NCI-H1105 (cell line): ENCODE data around the gene RSRP1.
"Not testable (repeated sequence)": the region's sequence is repeated elsewhere in the genome, so short reads cannot be mapped to it uniquely, and the experiment has no call there.

Experiments
- DNase-seq: peaks from one replicate; lab custom pipeline; 2025; lab: John Stamatoyannopoulos, UW

RSRP1 gene

DNA sequence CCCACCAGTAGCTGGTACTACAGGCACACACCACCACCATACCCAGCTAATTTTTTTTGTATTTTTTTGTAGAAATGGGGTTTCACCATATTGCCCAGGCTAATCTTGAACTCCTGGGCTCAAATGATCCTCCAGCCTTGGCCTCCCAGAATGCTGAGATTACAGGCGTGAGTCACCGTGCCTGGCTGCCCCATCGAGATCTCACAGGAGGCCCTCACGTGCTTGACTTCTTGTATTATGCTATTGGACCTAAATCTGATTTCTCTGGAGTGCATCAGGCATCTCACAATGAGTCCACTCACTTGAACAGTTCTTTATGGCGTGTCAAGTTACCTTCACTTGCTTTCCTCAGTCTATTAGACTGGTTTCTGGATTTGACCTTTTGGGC, 9.3 kb upstream of the RSRP1 start:
- DNase-seq: no peak

DNA sequence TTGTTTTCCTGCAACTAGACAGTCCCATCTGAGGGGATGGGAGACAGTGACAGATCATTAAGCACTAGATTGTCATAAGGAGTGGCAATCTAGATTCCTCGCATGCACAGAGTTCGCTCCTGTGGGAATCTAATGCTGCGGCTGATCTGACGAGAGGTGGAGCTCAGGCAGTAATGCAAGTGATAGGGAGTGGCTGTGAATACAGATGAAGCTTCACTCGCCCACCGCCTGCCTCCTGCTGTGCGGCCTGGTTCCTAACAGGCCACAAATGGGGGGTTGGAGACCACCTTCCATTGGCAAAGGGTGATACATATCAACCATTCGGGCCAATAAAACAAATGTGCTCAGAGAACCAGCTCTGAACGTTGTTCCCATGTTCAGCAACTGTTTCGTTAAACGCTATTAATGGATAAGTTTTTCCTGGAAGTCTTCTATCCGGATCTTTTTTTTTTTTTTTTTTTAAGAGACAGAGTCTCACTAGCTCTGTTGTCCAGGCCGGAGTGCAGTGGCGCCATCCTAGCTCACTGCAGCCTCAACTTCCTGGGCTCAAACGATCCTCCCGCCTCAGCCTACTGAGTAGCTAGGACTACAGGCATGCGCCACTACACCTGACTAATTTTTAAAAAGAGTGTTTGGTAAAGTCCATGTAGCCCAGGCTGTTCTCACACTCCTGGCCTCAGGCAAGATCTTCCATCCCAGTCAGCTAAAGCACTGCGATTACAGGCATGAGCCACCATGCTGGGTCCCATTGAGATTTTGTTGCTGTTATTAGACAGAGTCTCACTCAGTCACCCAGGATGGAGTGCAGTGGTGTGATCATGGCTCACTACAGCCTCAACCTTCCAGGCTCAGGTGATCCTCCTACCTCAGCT, 8.7 kb upstream of the RSRP1 start:
- DNase-seq: no peak

DNA sequence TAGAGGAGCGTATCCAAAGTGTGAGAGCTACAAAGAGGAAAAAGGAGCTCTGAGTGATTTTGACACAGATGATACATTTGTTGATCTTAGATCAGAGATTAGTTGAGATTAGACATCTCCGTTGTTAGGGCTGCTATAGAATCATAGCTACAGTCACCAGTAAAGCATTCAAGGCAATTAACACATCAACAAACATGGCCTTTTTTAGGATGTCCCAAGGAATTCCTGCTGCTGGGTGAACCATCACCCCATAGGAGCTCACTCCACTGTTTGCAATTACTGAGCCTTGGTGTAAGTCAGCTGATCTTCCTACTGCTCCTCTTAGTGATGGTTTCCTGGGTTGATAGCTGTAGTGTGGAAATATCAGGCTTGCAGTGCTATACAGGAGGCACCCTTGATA, 6.7 kb upstream of the RSRP1 start:
- DNase-seq: no peak

DNA sequence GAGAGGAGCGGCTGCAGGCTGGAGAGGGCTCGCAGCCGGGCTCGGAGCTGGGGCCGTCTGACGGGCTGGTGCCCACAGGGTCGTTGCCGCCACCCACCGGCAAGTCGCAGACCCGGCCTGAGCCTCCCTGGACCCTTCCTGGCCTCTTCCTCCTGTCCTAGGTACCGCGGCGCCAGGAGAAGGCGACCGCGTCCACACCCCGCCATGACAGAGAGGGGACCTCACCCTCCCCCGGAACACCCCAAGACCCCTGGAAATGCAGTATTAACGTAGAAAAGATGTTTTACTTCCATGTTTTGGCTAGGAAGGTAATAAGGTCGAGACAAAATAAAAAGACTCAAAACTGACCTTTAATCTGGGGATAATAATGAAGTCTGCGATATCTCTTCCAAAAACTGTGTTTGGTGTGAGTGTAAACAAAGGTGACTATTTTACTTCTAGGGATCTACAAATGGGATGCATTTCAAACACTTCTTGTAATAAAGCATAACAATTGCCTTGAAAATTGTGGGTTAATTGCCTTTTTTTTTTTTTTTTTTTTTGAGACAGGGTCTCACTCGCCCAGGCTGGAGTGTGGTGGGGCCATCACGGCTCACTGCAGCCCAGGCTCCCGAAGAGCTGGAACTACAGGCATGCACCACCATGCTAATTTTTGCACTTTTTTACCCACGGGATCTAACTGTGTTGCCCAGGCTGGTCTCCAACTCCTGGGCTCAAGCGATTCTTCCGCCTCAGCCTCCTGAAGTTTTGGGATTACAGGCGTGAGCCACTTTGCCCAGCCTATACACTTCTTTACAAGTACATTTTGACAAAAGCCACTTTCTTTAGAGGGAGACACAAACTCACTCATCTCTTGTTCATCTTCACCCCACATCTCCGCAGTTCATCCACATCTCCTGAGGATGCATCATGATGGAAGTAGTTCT, 838 bp upstream of the RSRP1 start:
- no peak for DNase-seq

DNA sequence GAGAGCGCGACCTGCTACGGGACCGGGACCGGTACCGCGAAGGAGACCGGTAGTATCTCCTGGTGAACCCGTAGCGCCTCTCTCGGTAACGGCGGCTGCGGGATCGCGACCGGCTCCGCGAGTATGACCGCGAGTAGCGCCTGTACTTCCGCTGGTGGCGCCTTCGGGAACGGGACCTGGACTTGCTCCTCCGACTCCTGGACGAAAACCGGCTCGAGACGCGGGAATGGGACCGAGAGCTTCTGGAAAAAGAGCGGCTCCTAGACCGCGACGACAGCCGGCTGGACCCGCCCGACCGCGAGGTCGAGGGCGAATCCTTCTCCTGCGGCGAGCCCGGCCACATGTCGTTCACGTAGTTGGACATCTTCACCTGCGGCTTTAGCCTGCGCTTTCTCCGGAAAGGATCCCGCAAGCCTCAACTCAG, 642 bp downstream of the RSRP1 start:
- no peak for DNase-seq

DNA sequence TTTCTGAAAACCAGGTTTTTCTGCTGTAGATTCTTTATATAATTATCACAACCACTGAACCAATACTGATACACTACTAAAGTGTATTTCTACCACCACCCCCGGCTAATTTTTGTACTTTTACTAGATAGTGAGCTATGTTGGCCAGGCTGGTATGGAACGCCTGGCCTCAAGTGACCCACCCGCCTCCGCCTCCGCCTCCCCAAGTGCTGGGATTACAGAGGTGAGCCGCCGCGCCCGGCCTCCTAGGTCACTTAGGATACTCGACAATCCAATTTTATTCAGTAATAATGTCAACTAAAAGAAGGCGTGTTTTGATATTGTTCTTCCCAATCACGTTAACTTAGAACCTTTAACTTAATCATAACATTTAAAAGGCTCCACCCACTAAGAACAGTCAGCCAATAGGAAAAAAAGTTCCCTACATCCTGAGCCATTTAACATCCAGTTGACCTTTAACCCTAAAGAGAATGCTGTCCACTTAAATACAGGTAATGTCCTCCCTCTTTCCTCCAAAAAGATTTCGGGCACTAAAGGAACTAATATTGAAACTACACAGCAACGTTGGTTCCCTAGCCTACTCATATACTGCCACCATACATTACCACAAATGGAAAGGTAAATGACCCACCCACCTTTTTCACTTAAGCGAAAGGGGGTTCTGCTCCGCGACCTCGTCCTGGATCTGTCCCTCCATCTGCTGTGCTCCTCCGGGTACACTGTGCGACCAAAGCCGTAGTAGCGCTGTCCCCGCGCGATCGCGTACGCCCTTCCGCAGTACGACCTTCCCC, 1.2 kb downstream of the RSRP1 start:
- no peak for DNase-seq

DNA sequence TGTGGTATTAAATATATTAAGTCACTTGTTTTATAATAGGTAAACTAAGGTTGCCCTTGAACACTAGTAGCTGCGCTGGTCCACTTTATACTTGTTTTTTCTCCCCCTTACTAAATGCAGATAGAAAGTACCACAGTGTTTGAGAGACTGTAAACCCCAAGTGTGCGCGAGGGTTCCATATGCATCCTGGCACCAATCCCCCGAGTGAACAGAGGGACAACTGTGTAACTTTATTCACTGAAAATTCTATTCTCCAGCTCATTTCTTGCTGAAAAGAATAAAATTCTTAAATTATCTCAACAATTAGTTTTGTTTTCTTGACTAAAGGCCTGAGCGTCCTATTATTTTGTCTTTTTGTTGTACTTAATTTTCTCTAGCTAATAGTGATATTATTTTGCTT, 1.9 kb downstream of the RSRP1 start:
- DNase-seq: no peak

DNA sequence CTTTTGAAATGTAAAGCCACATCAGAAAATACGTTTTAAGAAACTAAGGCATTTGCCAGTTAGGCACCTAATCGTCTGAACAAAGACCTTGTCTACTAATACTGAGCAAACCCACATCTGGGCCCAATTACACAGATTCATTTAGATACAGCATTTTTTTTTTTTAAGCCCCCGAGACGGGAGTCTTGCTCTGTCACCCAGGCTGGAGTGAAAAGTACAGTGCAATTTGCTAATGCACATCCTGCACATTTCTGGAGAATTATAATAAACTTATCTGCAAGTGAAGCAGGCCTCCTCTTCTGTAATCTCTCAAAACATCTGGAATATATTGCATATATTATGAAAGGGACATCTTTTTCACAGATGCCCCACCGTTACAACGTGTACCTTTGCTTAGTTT, 3.3 kb downstream of the RSRP1 start:
- DNase-seq: no peak

DNA sequence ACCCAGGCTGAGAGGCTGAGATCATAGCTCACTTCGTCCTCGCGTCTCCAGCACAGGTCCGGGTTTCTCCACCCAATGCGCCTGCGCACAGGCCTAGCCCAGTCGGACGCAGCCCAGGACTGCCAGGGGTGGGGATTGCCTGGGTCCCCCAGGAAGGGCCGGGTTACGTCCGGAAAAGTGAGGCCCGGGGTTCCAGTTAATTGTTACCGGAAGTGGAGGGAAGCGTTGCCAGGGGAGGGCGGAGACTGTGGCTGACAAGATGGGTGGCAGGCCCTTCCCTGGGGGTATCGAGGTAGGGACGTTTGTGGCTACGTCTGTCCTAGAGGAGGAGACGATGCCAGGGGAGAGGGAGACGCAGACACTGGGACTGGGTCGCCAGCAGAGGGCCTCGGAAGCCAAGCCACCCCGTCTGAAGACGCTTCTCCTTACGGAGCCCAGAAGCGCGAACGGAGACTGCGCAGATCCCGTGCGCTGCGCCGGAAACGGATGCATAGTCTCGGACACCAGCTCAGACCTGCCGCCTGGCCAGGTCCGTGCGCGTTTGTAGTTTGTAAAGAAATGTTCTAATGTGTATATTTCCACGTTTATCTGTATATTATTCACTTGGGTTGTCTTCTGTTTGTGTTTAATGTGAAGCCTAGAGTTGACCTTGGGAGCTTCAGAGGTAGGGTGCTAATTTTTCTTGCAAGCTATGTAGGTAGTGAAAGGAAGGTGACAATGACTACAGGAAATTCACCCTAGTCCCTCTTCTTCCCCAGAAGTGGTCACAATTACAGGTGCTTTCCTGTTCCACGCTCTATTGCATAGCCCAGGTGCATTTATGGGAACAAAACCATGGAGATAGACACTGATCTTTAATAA, 7.3 kb downstream of the RSRP1 start:
- peak; percentile 94 for DNase-seq

DNA sequence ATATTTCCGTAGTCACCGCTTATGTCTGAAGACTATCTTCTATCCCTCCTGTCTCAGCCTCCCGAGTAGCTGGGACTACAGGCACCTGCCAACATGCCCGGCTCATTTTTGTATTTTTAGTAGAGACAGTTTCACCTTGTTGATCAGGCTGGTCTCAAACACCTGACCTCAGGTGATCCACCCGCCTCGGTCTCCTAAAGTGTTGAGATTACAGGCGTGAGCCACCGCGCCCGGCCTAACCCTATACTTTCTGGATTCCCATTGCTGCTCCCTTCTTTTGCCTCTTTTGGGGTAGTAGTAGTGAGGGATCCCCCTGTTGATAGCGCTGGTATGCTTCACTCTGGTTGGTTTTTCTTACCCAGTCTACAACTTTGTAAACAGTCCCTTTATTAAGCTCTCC, 9.2 kb downstream of the RSRP1 start:
- DNase-seq: no peak

DNA sequence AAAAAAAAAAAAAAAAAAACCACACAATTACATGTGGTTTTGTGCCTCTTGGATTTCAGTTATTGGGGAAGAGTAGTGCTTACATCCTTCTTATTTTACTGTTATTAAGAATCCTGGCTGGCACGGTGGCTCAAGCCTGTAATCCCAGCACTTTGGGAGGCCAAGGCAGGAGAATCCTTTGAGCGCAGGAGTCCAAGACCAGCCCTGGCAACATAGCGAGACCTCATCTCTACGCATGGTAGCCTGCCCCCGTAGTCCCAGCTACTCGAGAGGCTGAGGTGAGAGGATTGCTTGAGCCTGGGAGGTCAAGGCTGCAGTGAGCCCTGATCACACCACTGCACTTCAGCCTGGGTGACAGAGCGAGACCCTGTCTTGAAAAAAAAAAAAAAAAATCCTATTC, 11.0 kb downstream of the RSRP1 start:
- DNase-seq: not testable (repeated sequence)

DNA sequence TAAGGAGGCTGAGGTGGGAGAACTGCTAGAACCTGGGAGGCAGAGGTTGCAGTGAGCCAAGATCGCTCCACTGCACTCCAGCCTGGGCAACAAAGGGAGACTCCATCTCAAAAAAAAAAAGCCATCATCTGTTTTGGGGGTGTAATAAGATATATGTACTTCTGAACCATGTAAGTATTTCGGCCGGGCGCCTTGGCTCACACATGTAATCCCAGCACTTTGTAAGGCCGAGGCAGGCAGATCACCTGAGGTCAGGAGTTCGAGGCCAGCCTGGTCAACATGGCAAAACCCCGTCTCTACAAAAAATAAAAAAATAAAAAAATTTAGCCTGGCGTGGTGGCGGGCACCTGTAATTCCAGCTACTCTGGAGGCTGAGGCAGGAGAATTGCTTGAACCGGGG, 11.8 kb downstream of the RSRP1 start:
- DNase-seq: not testable (repeated sequence)

DNA sequence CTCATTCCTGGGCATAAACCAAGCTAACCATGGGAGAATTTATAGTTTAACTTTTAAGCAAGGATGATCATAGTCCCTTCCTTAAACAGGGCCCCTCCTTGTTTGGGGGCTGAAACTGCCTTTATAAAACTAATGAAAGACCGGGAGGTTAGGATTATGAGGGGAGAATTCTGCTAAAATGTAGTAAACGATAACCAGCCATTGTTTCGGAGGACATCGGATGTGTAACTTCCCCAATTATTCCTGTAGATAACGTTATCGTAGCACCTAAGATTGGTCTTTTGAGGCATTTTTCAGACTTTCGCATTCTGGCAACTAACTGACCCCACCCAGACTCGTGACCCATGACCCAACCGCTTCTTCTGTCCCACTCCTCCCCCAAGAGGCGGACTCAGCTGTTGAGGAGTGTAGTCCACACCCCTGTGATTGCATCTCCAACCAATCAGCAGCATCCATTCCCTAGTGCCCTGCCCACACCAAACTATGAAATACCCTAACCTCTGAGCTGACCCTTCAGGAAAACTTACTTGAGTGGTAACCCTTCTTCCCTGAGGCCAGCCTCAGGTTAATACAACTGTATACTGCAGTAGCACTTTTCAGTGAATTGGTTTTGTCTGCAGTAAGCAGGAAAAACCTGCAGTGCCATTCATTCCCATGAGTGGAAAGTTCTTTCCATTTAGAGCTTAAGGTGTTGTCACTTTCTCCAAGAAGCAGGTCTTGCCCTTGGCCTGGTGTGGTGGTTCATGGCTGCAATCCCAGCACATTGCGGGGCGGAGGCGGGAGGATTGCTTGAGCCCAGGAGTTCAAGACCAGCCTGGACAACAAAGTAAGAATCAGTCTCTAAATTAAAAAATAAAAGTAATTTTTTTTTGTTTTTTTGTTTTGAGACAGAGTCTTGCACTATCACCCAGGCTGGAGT, 14.1 kb downstream of the RSRP1 start:
- DNase-seq: peak; percentile 18

DNA sequence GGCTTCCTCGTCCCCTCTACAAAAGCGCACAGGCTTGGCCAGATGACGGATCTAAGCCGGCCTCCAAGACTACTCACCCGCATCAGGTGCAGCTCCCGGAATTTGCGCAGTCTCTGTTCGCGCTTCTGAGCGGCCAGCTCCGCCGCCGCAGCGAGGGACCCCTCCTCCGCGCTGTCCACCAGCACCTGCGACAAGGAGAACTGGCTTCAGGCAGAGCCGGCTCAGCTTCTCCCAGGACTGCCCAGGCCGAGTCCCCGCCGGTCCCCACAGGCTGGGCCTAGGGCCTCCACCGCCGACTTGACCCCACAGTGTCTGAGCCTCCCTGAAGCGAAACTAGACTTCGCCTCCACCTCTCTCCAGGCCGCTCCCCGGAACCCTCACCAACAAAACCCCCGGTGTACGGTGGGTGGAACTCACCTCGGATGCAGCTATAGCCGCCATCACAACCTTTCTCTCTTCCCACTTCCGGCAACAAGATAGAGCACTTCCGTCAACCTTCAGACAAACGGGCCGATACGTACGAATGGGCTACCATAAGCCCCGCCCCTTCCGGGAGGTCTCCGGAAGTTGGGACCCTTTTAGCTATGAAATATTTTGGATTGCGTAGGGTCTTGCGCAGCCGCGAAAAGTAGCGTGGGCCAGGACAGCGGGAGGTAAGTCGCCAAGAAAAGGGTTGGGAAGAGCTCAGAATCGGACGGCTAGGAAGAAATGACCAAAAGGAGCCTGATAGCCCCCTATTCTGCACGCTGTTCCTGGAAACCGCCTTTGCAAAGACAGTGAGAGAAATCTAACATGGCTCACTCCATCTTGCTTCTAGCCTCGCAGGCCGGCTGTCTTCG, 15.0 kb downstream of the RSRP1 start, which contains the start of gene SYF2:
TSS of gene SYF2 (minus strand) at position 476 of the 839 bp plus-strand sequence. CDS start at position 441, 35 bp downstream.
- peak; percentile 94 for DNase-seq

DNA sequence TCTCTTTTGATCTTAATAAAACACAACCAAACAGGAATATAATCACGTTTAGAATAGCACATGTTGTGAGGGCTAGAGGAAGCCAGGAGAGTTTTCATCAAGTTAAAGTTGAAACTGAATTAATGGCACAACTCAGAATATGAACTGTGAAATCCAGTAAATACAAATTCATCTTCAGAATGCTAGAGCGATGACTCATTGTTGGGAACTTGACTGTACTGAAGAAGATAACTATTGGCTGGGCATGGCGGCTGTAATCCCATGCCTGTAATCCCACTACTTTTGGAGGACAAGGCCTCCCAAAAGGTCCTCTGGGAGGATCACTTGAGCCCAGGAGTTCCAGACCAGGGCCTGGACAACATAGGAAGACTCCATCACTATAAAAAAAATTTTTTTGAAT, 23.8 kb downstream of the RSRP1 start:
- DNase-seq: no peak

DNA sequence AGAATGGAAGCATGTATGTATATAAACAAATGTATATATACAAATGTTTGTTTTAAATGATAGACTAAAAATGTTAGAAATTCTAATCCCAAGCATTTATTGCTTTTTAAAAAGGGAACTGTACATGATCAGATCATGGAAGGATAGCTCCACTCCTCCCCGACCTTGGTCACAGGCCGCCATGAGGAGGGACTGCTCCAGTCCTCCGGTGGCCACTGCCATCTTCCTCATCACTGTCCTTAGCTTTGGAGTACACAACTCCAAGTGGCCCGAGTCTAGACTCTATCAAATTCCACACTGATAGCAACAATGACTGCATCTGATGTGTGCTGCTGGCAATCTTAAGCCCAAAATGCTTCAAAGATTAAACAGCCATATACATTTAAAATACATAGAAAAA, 24.6 kb downstream of the RSRP1 start:
- no peak for DNase-seq

DNA sequence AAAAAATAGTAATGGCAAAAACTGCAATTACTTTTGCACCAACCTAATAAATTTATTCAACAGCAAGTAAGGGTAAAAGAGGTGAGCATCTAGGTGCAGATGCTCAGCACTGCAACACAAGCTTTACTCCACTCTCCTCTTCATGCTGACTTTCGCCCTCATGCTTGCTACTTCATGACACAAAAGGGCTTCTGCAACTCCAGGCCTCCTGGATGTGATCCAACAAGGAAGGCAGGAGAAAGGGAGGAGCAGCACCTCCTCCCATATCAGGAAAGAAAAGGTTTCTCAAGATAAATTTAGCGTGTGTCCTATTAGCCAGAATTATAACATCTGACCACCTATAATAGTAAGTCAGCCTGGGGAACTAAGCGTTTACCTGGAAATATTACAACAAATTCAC, 26.6 kb downstream of the RSRP1 start:
- no peak for DNase-seq

DNA sequence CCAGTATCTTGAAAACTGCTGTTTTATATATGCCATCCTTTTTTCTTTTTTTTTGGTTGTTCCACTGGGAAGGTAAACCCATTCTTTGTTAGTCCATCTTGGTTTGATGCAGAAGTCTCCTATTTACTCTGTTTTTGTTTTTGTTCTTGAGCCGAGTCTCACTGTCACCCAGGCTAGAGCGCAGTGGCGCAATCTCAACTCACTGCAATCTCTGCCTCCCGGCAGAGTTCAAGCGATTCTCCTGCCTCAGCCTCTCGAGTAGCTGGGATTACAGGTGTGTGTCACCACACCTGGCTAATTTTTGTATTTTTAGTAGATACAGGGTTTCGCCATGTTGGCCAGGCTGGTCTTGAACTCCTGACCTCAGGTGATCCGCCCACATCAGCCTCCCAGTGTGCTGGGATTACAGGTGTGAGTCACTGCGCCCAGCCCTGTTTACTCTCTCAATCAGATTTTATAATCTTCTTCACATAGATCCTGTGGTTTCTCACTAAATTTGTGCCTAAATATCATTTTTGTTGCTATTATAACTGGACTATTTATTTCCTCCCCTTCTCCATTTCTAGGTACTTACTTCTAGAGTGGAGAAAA, 27.5 kb downstream of the RSRP1 start:
- no peak for DNase-seq
